SK-N-SH (cell line): ENCODE data around the gene CAPN5. TPM values are rescaled to one million over a fixed set of nuclear protein-coding genes. Genes with fewer than 3 reads are reported as not detected.

ENCODE experiments used
- CTCF ChIA-PET: fragments of 300-600, 350-600 bp; formaldehyde crosslinking; extraction: SDS; loops from one replicate; lab custom pipeline; 2021; lab: Yijun Ruan, JAX
- POLR2A ChIA-PET: fragments of 350-600 bp; sonication (Branson Sonifier 250); formaldehyde crosslinking; extraction: SDS; loops from one replicate; lab custom pipeline; 2020; ENCODE audit warnings: antibody characterized with exemption, inconsistent platforms; lab: Yijun Ruan, JAX
- DNase-seq: peaks from one replicate; pipeline ENCODE4 v3.0.0; 2012
- H2AFZ ChIP-seq: fragments of 200-600 bp; sonication (generic); 2 replicates; pipeline ENCODE4 v1.8.1; 2016; ENCODE audit warnings: antibody characterized with exemption, mild to moderate bottlenecking, low read depth
- H3F3A ChIP-seq: fragments of 200-600 bp; sonication (generic); replicated peaks from 2 replicates; pipeline ENCODE3; 2016; ENCODE audit warnings: antibody characterized with exemption, mild to moderate bottlenecking; ENCODE audit not compliant: insufficient read depth
- H3K27ac ChIP-seq, 2 experiments: fragments of 200-500 bp in 1 of 2; fragments of 200-600 bp in 1 of 2; sonication (Bioruptor generic) in 1 of 2; sonication (generic), shearing (Covaris generic) in 1 of 2; 2 replicates each; pipeline versions ENCODE4 v1.5.1 to v1.6.1; 2014 to 2016; ENCODE audit warnings: low read depth in 2 of 2, inconsistent platforms in 1 of 2, low read length in 1 of 2, mild to moderate bottlenecking in 1 of 2, mixed read lengths in 1 of 2
- H3K27me3 ChIP-seq: fragments of 200-600 bp; sonication (generic), shearing (Covaris generic); 2 replicates; pipeline ENCODE4 v1.6.1; 2016; ENCODE audit warnings: mixed run types; ENCODE audit not compliant: insufficient read depth
- H3K36me3 ChIP-seq, 2 experiments: fragments of 200-500 bp in 1 of 2; fragments of 200-600 bp in 1 of 2; sonication (Bioruptor generic) in 1 of 2; sonication (generic) in 1 of 2; replicated peaks in 1 of 2; 2 replicates each; pipeline versions ENCODE3 to v1.5.1; 2014 to 2016; ENCODE audit warnings: low read length in 1 of 2, mild to moderate bottlenecking in 1 of 2; ENCODE audit not compliant: insufficient read depth in 2 of 2, control insufficient read depth in 1 of 2
- H3K4me1 ChIP-seq, 2 experiments: fragments of 200-500 bp in 1 of 2; fragments of 200-600 bp in 1 of 2; sonication (Bioruptor generic) in 1 of 2; sonication (generic), shearing (Covaris generic) in 1 of 2; 2 replicates each; pipeline versions ENCODE4 v1.5.1 to v1.6.1; 2014 to 2016; ENCODE audit warnings: low read depth in 1 of 2, low read length in 1 of 2, mixed run types in 1 of 2; ENCODE audit not compliant: insufficient read depth in 2 of 2, control insufficient read depth in 1 of 2
- H3K4me2 ChIP-seq: fragments of 200-600 bp; sonication (generic), shearing (Covaris generic); 2 replicates; pipeline ENCODE4 v1.6.1; 2017; ENCODE audit warnings: mixed run types
- H3K4me3 ChIP-seq, 2 experiments: fragments of 200-500 bp in 1 of 2; fragments of 200-600 bp in 1 of 2; sonication (Bioruptor generic) in 1 of 2; sonication (generic), shearing (Covaris generic) in 1 of 2; 2 replicates each; pipeline versions ENCODE4 v1.5.1 to v1.8.1; 2014 to 2016; ENCODE audit warnings: low read depth in 2 of 2, inconsistent platforms in 1 of 2, low read length in 1 of 2, mild to moderate bottlenecking in 1 of 2, mixed read lengths in 1 of 2, moderate library complexity in 1 of 2
- H3K79me2 ChIP-seq: fragments of 200-600 bp; sonication (generic); 2 replicates; pipeline ENCODE4 v1.8.1; 2017; ENCODE audit warnings: mild to moderate bottlenecking; ENCODE audit not compliant: insufficient read depth
- H3K9ac ChIP-seq: fragments of 200-600 bp; sonication (generic); 2 replicates; pipeline ENCODE4 v1.6.1; 2017; ENCODE audit warnings: mixed run types
- H3K9me2 ChIP-seq: fragments of 200-600 bp; sonication (generic); 2 replicates; pipeline ENCODE4 v1.6.1; 2017; ENCODE audit warnings: mixed run types
- H3K9me3 ChIP-seq: fragments of 200-600 bp; sonication (generic); 2 replicates; pipeline ENCODE4 v1.6.1; 2017; ENCODE audit warnings: mixed run types, mild to moderate bottlenecking, moderate library complexity
- H4K20me1 ChIP-seq: fragments of 200-600 bp; sonication (generic); 2 replicates; pipeline ENCODE4 v1.6.1; 2017; ENCODE audit warnings: mild to moderate bottlenecking, mixed run types; ENCODE audit not compliant: insufficient read depth
- EZH2phosphoT487 ChIP-seq: fragments of 200-600 bp; sonication (generic); IDR thresholded peaks from 2 replicates; pipeline ENCODE4 v1.6.1; 2017; ENCODE audit warnings: low read depth, mixed run types, mild to moderate bottlenecking, antibody characterized with exemption, moderate library complexity, borderline replicate concordance
- FOSL2 ChIP-seq: IDR thresholded peaks from 2 replicates; pipeline ENCODE4 v1.4.0; 2012; ENCODE audit warnings: low read depth, mild to moderate bottlenecking, moderate library complexity, borderline replicate concordance
- FOXM1 ChIP-seq: IDR thresholded peaks from 2 replicates; pipeline ENCODE4 v1.4.0; 2012; ENCODE audit warnings: low read depth, mild to moderate bottlenecking
- GABPA ChIP-seq: IDR thresholded peaks from 2 replicates; pipeline ENCODE4 v1.4.0; 2012; ENCODE audit warnings: low read depth, mild to moderate bottlenecking
- MAX ChIP-seq: IDR thresholded peaks from 2 replicates; pipeline ENCODE4 v1.4.0; 2012; ENCODE audit warnings: low read depth
- NRF1 ChIP-seq: IDR thresholded peaks from 2 replicates; pipeline ENCODE4 v1.6.1; 2012; ENCODE audit warnings: low read depth, mild to moderate bottlenecking, low read length
- RAD21 ChIP-seq: IDR thresholded peaks from 2 replicates; pipeline ENCODE4 v1.6.1; 2012; ENCODE audit warnings: mild to moderate bottlenecking, low read length
- RCOR1 ChIP-seq: fragments of 150-350 bp; IDR thresholded peaks from 2 replicates; pipeline ENCODE4 v1.6.1; 2017; ENCODE audit warnings: antibody characterized with exemption, low read length
- RFX5 ChIP-seq: IDR thresholded peaks from 2 replicates; pipeline ENCODE4 v1.6.1; 2012; ENCODE audit warnings: mild to moderate bottlenecking, improper control_type of control experiment, low read length
- YY1 ChIP-seq: IDR thresholded peaks from 2 replicates; pipeline ENCODE4 v1.4.0; 2012; ENCODE audit warnings: low read depth, mild to moderate bottlenecking
- ZBTB33 ChIP-seq: IDR thresholded peaks from 2 replicates; pipeline ENCODE4 v1.4.0; 2012; ENCODE audit warnings: low read depth, borderline replicate concordance
- WGBS: methylation state at CpG from one replicate; pipeline ENCODE4 v1.1.6; 2017; ENCODE audit warnings: low lambda C conversion rate; 5-methylcytosine and 5-hydroxymethylcytosine counted together
- polyA plus RNA-seq, 3 experiments: library from polyadenylated mRNA; depleted of rRNA; stranded (reverse); fragments of >200 nt; gene quantifications; 2 replicates each; pipeline ENCODE4 v1.2.3, GENCODE V29; 2012
- TF ChIP-seq, protein P1 (sequence below): fragments of 200-600 bp; sonication (generic); IDR thresholded peaks from 2 replicates; pipeline ENCODE4 v1.6.1; 2017; ENCODE audit warnings: antibody characterized with exemption, mild to moderate bottlenecking, moderate library complexity
- TF ChIP-seq, protein P2 (sequence below): IDR thresholded peaks from 2 replicates; pipeline ENCODE4 v1.6.1; 2012; ENCODE audit warnings: mild to moderate bottlenecking, low read depth, low read length, moderate library complexity
- TF ChIP-seq, protein P3 (sequence below): IDR thresholded peaks from 2 replicates; pipeline ENCODE4 v1.4.0; 2012; ENCODE audit warnings: low read depth, borderline replicate concordance

CAPN5 gene
- polyA plus RNA-seq, 1 of the 3 experiments (the other 2 are of a cell fraction): 33.1 TPM

DNA sequence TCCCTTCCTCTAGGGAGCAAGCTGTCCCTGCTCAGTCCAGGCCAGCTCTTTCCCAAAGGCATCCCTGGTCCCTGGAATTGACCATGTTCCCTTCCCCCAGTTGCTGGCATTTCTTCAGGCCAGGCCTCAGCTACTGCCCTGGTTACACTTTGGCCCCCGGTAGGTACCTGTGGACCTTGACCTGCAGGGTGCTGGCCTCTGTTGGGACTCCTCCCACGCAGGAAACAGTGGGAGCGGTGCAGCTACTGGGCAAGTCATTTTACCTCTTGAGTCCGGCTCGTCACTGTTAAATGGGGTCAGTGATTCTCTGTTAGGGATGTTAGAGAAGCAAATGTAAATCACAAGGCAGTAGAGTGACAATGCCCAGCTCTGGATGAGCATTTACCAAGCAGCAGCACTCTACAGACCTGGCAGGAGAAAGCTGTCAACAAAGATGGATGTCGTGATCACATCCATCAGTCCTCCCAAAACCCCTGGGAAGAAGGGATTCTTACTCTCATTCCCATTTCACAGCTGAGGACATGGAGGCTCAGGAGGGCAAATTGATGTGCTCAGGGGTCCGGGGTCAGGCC lies 78.2 kb downstream of the CAPN5 start:
- Histone ChIP-seq H4K20me1 (no peaks in the 10 kb centered on the region), H3K9me3 (no peaks in the 10 kb centered on the region), H3F3A (no peaks in the 10 kb centered on the region), H3K27ac (no peak overlapping the region), H3K9ac (no peak overlapping the region), H3K27me3 (no peaks in the 10 kb centered on the region), H3K79me2 (no peaks in the 10 kb centered on the region), H2AFZ (no peak overlapping the region), H3K4me2 (no peak overlapping the region), H3K9me2 (no peaks in the 10 kb centered on the region), H3K4me3 (no peak overlapping the region), H3K36me3 (no peaks in the 10 kb centered on the region), H3K4me1 (peaks cover 0 to 34% of the 10 kb centered on the region in 2 experiments; a peak in 1 of 4 replicates)
- TF ChIP-seq, protein P1, sequence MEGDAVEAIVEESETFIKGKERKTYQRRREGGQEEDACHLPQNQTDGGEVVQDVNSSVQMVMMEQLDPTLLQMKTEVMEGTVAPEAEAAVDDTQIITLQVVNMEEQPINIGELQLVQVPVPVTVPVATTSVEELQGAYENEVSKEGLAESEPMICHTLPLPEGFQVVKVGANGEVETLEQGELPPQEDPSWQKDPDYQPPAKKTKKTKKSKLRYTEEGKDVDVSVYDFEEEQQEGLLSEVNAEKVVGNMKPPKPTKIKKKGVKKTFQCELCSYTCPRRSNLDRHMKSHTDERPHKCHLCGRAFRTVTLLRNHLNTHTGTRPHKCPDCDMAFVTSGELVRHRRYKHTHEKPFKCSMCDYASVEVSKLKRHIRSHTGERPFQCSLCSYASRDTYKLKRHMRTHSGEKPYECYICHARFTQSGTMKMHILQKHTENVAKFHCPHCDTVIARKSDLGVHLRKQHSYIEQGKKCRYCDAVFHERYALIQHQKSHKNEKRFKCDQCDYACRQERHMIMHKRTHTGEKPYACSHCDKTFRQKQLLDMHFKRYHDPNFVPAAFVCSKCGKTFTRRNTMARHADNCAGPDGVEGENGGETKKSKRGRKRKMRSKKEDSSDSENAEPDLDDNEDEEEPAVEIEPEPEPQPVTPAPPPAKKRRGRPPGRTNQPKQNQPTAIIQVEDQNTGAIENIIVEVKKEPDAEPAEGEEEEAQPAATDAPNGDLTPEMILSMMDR: no peak
- TF ChIP-seq ZBTB33: no peak
- no peak for TF ChIP-seq RAD21
- no peak for TF ChIP-seq RCOR1
- no peak for TF ChIP-seq FOXM1
- TF ChIP-seq RFX5: no peak
- no peak for TF ChIP-seq NRF1
- TF ChIP-seq, protein P2, sequence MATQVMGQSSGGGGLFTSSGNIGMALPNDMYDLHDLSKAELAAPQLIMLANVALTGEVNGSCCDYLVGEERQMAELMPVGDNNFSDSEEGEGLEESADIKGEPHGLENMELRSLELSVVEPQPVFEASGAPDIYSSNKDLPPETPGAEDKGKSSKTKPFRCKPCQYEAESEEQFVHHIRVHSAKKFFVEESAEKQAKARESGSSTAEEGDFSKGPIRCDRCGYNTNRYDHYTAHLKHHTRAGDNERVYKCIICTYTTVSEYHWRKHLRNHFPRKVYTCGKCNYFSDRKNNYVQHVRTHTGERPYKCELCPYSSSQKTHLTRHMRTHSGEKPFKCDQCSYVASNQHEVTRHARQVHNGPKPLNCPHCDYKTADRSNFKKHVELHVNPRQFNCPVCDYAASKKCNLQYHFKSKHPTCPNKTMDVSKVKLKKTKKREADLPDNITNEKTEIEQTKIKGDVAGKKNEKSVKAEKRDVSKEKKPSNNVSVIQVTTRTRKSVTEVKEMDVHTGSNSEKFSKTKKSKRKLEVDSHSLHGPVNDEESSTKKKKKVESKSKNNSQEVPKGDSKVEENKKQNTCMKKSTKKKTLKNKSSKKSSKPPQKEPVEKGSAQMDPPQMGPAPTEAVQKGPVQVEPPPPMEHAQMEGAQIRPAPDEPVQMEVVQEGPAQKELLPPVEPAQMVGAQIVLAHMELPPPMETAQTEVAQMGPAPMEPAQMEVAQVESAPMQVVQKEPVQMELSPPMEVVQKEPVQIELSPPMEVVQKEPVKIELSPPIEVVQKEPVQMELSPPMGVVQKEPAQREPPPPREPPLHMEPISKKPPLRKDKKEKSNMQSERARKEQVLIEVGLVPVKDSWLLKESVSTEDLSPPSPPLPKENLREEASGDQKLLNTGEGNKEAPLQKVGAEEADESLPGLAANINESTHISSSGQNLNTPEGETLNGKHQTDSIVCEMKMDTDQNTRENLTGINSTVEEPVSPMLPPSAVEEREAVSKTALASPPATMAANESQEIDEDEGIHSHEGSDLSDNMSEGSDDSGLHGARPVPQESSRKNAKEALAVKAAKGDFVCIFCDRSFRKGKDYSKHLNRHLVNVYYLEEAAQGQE: no peak
- TF ChIP-seq FOSL2: no peak
- TF ChIP-seq EZH2phosphoT487: no peak
- no peak for TF ChIP-seq GABPA
- no peak for TF ChIP-seq YY1
- no peak for TF ChIP-seq MAX
- TF ChIP-seq, protein P3, sequence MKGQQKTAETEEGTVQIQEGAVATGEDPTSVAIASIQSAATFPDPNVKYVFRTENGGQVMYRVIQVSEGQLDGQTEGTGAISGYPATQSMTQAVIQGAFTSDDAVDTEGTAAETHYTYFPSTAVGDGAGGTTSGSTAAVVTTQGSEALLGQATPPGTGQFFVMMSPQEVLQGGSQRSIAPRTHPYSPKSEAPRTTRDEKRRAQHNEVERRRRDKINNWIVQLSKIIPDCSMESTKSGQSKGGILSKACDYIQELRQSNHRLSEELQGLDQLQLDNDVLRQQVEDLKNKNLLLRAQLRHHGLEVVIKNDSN: no peak
- 89% methylated on average over 6 of the region's 7 CpGs for WGBS
- no peak for DNase-seq
- POLR2A ChIA-PET: no interaction called here
- CTCF ChIA-PET: interaction anchor here (1.5 to 3.4 kb wide), 2 partner anchors 18 to 43 kb away, joined by 6 to 16 read pairs; partner anchors contain the start of gene MYO7A
